NCI-H1694 treated with DMSO at 0.1 percent for 48 hours (cell line): ENCODE data around the gene ATG10.
A peak's percentile ranks its signal among the peaks of the same experiment; 100 is the strongest.
"Not testable (repeated sequence)": the region's sequence is repeated elsewhere in the genome, so short reads cannot be mapped to it uniquely, and the experiment has no call there.

ENCODE experiments used
- DNase-seq: peaks from one replicate; lab custom pipeline; 2025; lab: John Stamatoyannopoulos, UW

ATG10 gene

DNA sequence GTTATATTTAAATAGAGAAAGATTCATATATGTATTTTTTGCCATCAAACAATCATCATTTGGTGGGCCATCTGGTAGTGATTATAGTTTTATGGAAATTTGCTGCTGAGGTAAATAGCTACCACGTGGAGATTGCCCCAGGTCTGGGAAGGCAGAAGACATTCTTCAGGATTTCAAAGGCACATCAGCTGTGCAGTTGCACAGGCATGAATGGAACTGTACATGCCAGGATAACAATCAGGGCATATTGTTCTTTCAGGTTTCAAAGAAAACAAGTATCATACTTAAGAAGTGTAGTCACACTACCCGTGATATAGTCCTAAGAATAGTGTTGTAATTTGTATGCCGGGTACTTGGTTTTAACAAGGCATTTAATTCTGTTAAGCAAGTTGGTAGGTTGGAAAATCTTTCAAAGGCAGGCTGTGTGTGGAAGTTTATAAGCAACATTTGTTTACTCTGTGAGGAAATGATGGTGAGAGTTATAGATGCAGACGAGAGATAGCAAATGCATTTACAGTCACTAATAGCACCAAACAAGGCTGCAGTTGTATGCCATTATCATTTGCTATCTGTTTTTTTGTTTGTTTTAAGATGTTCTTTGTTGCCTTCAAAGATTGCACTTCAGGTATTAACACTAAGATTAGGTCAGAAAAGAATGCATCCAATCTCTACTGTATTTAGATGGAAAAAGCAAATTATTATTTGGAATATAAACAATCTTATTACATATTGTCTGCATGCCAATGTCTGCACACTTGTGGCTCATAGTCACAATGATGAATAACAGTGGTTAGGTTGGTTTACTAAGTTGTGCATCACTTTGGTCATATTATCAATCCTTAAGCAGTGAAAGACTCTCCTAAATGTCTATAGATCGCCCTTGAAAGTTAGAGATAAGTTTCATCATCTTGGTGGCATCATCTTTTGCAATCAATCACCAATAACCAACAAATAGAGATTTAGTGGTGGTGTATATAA, 251.1 kb downstream of the ATG10 start:
- no peak for DNase-seq

DNA sequence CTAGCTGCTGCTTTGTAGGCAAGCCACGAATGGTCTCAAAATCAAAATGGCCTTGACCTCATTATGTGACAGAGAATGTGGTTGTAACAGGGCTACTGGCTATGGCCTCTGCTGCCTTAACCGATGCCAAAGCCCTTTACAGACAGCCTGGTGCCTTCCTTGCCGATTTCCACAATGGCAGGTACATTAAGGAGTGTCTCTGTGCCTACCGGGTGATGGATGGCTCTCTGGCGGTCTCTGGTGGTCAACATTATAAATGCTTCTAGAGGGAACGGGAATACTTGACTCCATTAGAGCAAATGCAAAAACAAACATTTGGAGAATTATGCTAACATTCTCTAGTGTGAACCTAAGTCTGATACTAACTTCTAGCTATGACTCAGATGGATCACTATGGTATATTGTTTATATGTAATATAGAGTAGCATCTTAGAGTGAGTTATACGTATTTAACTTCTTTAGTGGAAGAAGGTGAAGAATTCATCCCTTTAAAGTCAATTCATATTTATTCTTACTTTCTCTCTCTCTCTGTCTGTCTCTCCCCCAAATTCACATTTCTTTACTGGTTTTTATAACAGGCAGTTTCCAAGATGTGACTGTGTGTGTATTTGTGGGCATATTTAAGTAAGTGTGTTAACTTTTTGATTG, 253.8 kb downstream of the ATG10 start:
- DNase-seq, result peak; percentile 25

DNA sequence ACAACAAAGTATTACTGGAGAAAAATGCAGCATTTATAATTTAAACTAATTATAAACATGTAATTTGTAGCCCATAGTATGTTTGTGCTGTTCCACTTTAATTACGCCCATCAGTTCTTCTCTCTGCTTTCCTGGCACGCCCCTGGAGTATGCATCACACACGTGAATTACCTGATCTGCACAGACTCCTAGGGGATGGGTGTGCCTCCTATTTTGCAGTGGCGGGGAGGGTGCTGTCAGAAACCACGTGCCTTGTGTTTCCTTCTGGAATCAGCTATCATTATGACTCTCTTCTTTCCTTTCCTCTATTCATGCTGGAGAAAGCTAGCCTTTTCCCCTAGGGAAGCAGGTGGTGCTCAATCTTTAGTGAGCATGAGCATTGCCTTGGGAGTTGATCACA, 263.1 kb downstream of the ATG10 start:
- DNase-seq, result no peak

DNA sequence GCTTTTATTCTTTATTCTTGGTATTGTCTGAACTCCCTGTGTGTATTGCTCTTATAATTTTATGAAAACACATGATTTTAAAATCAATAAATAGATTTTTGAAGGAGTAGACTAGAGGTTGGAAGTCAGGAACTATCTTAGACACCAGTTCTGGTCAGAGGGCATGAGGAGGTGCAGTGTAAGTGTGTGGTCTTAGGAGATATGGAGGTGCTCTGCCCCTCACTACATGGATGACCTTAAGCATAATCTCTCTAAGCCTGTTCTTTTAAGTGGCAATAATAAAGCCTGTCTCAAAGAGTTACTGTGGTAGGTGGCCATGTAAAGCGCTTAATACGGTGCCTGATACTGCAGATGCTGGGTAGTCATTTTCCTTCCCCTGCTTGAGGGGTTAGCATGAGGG, 272.3 kb downstream of the ATG10 start:
- no peak for DNase-seq

DNA sequence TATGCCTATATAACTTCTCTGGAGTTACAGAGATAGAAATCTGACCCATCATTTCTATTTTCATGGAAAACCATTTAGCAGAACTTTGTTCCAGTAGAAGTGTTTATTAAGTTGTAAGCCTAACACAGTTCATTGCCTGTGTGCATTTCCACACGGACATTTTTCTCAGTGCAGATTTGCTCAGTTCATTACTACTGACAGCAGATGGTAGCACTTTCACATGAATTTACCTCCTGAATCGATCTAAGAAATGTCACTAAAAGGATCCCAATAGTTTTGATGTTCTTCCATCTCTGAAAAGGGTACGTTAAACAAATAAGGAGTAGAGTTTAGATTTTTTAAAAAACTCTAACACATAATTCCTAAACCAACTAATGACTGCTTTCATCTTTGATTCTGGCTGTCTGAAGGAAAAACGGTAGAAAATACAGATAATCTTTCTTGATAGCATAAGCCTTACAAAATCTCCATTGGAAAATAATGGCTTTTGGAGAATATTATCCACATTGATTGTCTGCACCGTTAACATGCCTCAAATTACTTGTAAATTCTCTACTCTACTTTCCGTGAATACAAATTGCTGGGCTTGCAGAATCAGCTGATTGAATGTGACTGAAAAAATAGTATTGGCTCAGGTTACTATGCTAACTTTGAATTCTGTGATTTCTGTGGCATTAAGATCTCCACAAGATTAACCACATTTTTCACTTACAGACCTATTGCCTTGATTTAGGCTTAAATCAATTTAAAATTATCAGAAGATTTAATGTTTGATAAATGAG, 273.2 kb downstream of the ATG10 start:
- DNase-seq, result no peak

DNA sequence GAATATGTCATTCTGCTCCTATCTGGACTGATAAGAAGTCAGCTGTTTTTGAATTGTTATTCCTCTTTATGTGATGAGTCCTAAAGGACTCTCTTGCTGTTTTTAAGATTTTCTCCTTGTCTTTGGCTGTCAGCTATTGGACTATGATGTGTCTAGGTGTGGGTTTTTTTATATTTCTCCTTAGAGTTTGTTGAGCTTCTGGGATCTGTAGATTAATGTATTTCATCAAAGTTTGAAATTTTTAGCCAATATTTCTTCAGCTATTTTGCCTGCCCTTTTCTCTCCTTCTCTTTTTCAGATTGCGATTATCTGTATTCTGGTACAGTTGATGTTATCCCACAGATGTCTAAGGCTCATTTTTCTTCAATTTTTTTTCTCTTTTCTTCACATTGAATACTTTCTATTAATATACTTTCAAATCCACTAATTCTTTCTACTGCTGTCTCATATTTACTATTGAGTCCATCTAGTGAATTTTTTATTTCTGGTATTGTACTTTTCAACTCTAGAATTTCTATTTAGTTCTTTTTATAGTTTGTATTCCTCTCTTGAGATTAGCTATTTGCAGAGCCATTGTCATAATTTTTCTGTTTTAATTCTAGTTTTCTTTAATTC, 275.2 kb downstream of the ATG10 start:
- DNase-seq, result no peak

DNA sequence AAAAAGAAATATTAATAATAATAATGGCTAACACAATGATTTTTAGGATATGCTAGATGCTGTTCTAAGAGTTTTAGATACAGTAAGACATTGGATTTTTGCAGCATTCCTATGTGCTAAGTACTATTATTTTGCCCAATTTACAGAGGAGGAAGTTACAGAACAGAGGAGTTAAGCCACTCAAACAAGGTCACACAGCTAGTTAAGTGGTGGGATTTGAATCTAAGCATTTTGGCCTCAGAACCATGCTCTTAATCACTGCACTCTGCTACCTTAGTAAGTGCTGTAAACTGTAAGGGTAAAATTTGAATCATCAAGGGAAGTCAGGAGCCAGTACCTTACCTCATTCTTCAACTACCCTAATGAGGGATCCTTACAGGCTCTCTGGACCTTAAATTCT, 280.9 kb downstream of the ATG10 start:
- DNase-seq, result no peak

DNA sequence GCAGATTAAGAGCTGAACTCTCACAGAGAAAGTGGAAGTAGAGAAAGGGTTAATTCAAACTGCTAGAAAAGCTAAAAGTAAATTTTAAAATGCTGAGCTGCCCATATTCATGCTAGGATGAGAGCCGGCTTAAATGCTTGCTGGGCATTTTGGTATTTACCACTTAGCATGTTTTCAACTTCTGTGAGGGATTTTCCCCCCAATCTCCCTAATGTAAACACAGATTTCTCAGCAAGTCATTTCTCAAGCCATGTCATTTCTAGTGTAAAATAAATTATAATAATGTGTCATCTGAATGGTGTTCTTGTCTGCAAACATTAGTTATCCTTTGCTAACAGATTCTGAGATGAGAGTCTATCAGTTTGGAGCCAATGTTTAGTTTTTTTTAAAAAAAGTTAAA, 284.0 kb downstream of the ATG10 start:
- no peak for DNase-seq

DNA sequence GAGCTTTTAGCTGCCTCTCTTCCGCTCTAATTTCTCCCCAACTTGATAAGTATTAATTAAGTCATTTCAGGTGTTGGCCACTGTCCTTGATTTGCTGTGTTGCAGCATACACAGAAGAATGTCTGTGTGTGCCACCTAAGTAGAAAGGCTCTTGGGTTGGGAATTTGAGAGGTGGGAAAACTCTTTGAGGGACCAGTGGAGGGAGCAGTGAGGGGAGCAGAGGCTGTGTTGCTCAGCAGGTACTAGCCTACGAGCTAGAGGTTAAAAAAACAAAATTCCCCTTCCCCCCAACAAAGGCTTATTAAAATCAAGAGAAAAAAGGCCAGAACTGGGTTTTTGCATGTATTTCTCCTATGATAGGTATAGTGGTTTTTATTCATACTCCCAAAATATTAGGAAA, 285.4 kb downstream of the ATG10 start:
- no peak for DNase-seq

DNA sequence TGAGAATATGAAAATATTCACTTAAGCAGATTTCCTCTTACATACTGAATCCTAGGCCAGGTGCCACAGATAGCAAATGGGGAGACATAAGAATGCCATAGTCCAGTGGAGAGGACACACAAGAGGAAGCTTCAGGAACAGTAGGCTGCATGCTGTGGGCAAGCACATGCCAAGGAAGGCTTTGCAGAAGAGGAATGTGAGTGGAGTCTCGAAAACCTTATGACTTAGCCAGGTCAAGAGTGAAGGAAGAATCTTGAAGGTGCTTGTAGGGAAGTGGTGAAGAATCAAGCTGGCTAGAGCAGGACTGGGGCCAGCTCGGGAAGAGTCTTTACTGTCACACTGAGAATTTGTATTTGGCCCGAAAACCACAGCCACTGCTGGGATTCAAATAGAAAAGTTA, 285.9 kb downstream of the ATG10 start:
- DNase-seq, result no peak

DNA sequence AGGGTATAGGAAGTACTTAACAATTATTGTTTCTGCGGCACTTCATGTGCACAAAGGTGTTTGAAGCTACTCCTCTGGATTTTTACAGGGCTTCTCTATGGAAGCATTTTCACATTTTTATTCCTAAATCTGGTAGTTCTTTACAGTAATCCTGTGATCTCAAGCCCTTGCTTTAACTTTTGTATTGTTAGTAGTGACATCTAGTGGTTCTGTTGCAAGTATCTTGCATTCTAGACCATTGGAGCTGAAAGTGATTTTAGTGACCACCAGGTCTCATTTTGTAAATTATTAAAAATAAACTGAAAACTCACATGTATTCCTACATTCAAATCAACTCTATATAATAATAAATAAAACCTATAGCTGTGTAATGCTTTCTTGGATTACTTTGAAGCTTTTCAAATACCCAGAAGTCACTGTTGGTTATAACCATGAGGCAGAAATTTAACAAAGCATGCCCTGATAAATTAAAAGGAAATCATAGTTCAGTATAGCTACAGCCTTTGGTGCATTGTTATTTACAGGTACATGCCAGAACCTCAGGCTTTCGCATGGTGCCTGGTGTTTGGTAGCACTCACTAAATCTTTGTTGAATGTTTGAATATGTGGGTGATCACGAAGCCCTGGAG, 287.5 kb downstream of the ATG10 start:
- DNase-seq, result peak; percentile 38

DNA sequence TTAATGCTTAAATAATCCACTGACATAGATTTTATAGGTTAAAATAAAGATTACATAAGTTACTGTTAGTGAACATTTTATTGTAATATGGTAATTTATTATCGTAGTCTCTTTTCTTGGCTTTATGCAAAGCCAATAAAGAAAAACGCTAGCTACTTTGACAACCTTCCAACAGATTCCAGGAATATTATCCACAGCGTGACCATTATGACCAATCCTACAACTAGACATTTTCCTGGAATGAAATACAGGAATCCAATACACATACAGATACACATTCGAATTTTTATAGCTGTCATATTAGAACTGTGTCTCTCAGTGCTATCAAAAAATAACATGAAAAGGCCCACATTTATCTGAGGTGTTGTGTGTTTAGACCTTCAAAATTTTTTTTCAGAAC, 293.2 kb downstream of the ATG10 start:
- no peak for DNase-seq

DNA sequence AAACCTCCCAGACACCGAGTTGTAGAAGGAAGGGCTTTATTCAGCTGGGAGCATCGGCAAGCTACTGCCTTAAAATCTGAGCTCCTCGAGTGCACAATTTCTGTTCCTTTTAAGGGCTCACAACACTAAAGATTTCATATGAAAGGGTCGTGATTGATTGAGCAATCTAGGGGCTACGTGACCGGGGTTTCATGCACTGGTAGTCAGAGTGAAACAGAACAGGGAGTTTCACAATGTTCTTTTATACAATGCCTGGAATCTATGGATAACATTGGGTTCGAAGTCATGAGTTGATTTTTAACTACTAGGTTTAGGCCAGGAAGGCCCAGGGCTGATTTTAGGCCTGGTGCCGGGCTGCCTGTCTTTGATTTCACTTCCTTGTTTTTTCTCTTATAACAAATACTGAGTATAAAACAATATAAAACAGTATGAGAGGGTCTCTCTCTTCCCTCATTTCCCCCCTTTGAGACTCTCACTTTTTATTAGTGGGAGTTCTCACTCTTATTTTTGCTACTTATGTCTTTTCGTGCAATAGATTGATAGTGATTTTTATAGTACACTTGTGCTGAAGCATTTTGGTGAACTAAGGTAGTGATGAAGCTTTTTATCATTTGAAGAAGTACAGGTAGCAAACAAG, 295.6 kb downstream of the ATG10 start:
- DNase-seq, result not testable (repeated sequence)

DNA sequence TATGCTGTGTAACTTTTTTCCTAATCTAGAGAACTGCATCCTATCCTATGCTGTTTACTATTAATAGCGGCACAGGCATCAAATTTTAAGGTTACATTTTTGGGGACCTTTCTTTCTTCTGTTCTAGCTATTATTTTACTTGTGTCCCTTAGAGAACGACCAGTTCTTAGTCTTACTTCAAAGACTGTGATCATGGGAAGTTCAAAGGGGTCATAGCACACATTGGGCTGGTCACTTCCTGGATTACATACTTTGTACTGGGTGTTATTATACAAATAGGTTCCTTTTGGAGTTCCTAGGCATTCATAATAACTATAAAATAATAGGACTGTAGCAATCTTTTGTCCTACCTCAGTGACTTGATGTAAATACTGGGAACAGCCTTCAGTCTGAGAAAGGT, 297.5 kb downstream of the ATG10 start:
- DNase-seq, result not testable (repeated sequence)

DNA sequence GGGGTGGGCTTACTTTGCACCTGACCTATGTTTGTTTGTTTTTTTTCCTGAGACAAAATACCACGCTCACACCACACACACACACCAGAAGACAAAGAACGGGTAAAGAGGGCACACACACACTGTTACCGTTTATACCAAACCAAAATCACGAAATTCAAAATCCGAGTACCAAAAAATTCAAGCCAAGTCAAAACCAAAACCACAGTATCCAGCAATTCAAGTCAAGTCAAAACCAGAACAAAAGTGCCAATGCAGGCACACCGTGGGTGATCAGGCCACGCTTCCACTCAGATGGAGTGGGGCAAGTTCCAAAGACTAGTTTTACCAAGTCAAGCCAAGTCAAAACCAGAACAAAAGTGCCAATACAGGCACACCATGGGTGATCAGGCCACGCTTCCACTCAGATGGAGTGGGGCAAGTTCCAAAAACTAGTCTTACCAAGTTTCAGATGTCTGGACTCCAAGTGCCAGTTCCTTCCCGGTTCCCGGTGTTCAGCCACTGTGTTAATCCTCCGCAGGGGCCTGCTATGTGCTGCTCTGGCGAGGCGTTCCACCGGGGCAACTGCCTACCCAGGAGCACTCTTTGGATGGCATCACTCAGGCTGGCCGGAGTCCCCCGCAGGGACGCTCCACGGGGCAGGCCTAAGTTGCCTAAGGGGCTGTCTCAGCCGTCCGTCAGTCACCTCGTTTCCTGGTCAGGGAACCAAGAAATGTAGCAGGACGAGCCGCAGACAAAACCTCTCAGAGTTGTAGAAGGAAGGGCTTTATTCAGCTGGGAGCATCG, 300.9 kb downstream of the ATG10 start:
- not testable (repeated sequence) for DNase-seq

DNA sequence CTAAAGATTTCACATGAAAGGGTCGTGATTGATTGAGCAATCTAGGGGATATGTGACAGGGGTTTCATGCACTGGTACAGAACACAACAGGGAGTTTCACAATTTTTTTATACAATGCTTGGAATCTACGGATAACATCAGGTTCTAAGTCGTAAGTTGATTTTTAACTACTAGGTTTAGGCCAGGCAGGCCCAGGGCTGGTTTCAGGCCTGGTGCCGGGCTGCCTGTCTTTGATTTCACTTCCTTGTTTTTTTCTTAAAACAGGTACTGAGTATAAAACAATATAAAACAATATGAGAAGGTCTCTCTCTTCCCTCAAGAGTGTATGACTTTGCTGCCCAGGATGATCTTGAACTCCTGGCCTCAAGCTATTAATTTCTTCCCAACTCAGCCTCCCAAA, 301.6 kb downstream of the ATG10 start:
- DNase-seq, result not testable (repeated sequence)

DNA sequence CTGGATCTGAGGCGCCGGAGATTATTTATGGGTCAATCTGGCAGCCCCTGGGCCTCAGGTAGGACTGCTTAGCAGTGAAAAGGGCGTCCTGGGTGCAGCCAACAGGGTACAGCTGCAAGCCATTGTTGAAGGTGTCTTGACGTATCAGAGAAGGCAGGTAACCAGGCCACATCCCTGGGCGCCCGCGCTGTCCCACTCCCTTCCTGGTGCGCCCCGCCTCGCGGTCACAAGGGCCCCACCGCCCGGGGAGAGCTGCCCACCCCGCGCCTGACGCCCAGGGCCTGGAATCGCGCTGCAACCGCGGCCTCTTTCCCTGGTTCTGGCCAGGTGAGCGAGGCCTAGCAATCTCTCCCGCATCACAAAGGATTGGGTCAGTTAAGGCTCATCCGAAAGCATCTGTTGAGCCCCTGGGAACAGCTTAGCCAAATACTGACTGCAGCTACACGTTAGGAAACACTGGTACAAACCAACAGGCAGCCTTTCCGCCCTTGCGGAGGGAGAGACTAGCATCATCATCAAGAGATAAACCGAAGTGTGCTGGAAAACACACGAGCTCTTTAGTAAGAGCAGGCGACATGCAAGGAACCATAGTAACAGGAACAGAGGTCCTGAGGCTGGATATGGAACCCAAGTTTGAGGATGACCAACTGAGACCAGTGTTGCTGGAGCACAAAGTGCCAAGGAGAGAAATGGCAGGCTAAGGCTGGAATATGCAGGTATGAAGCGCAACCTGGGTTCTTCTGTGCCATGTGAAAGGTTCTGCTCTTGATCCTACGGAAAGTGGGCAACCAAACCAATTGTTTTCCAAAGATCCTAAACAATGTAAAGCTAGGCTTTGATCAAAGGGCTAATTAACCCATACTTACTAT, 302.8 kb downstream of the ATG10 start:
- DNase-seq, result no peak

DNA sequence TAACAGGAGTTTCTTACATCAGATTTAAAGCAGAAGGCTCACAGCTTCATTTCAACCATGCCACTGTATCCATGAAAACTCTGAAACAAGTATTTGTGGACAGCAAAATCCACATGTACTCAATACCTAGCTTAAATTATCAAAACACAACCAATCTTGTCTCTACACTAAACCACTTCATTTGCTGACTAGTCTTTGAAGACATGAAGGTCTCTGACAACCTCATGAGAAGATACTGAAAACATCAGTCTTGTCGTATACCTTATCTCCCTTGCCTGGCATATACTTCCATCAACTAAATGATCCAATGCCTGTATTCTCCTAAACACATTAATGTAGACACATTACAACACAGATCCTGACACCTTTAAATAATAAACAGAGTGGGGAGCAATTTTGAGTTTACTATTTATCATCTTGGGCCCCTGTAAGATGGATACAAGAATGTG, 303.4 kb downstream of the ATG10 start:
- no peak for DNase-seq
